Transverse colon (tissue), 3 donors: ENCODE measurements around the gene MT1A.

Experiments
- POLR2A ChIP-seq: fragments of 450-650 bp; IDR thresholded peaks from one replicate; pipeline ENCODE4 v1.6.1; 2016; ENCODE audit warnings: antibody characterized with exemption, mild to moderate bottlenecking, moderate library complexity
- POLR2AphosphoS5 ChIP-seq, 3 donors: sonication (generic); formaldehyde crosslinking; IDR thresholded peaks; one replicate each; pipeline ENCODE4 v1.6.1; 2016; ENCODE audit warnings: antibody characterized with exemption in 3 of 3

GRCh38 chr16:56689171-56689570 lies 50.7 kb downstream of the MT1A start:
- TF ChIP-seq POLR2AphosphoS5 (IDR thresholded peaks at IDR 0.05), result no peak
- no peak for TF ChIP-seq POLR2A
